Measurements from ENCODE around the gene SMCO4.
A peak's percentile ranks its signal among the peaks of the same experiment; 100 is the strongest.
"Not testable (repeated sequence)": the region's sequence is repeated elsewhere in the genome, so short reads cannot be mapped to it uniquely, and the experiment has no call there.

SMCO4 gene, protein sequence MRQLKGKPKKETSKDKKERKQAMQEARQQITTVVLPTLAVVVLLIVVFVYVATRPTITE

DNA sequence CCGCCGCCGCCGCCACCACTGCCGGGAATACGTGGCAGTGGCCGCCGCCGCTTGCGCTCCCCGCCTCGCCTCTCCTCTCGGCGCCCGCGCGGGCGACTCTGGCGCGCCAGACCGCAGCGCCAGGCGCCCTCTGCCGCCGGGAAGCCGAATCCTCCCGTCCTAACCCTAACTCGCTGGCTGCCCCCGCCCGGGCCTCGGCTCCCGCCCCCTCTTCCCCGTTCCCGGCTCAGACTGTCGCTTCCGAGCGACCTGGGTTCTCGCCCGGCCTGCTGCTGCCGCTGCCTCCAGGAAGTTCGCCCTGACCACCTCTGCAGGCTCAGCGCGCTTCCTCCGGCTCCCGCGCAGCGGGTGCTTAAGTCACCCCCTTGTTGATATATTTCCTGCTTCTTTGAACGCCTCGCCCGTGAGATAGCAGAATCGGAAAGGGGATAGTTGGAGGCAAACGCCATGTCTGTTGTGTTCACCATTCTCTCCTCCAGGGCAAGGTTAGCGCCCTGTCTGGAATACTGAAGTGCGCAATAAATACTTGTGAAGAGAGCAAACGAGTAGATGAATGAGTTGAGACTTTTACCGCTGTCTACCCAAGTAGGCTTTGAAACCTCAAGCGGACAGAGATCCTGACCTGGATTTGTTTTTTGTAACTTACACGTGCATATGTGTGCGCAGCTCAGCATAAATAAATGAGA lies at the start of gene SMCO4:
Gene SMCO4 (minus strand): TSS at position 100 of the 686 bp plus-strand sequence. CDS start 64,202 bp downstream, outside the sequence.
- peak; percentile 83 for DNase-seq

DNA sequence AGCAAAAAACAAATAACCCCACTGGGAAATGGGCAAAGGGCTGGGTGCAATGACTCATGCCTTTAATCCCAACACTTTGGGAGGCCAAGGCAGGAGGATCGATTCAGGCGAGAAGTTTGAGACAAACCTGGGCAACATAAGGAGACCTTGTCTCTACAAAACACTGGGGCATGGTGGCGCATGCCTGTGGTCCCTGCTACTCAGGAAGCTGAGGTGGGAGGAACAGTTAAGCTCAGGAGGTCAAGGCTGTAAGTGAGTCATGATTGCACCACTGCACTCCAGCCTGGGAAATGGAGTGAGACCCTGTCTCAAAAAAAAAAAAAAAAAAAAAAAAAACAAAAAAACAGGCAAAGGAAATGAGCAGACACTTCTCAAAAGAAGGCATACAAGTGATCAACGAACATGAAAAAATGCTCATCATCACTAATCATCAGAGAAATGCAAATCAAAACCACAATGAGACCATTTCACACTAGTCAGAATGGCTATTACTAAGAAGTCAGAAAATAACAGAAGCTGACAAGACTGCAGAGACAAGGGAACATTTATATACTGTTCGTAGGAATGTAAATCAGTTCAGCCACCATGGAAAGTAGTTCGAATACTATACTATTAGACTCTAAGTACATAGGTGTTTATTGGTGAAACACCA lies 48.2 kb upstream of the SMCO4 start:
- DNase-seq = no peak

DNA sequence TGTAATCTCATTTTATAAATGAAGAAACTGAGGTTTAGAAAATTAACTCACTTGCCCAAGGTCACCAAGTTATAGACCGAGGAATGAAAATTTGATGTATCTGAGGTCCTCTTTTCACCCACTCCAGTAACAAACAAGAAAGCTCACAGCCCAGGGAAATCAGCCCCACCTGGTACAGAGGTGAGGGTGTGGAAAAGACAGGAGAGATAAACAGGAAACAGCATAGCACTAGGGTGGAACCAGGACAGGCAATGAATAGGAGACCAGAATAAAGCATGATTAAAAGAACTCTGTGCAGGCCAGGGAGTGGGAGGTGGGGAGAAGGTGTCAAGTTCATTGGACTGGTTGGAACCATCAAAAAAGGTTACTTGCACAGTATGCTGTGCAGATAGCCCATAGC lies 46.2 kb upstream of the SMCO4 start:
- DNase-seq = no peak

DNA sequence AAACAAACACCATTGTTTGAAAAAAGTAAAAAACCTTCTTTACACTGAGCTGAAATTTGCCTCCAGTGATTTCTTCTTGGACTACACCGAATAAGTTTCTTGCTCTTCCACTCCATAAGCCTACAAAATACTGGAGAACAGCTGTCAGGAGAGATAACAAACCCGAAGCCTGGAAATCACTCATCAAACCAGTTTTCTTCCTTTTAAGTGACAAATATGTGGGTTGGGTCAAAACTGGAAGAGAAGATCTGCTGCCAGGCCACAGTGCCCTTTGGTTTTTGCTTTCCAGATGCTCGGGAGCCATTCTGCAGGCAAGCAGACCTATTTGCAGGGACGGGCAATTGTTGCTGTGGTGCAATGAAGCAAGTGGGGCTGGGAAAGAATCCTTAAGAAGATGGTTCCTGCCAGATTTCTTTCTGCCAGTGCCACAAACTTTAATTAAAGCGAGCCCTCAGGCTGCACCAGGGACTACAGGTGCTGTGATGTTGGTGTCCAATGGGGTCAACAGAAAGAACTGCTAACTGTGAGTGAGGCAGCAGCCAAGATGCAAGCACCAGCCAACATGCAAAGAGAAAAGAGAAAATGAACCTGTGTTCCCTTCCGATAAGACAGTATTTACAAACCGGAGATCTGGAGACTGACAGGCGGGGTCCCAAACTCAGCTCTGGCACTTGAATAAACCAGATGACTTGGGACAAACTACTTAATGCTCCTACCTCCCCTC lies 44.8 kb upstream of the SMCO4 start:
- DNase-seq = no peak

DNA sequence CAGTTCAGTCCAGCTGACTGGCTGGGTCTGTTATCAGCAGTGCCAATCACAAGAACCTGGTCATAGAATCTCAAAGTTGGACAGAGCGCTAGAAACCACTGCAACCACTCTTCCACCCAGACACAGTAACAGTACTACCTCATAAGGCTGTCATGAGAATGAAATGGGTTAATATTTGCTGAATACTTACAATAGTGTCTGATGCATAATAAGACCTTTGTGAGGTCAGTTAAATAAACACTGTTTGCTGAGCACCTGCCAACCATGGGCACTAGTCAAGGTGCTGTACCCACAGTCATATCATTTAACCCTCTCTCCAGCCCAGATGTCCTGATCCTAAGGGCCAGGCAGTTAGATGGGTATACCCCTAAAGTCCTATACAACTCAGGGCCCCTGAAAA lies 44.2 kb upstream of the SMCO4 start:
- DNase-seq = not testable (repeated sequence)

DNA sequence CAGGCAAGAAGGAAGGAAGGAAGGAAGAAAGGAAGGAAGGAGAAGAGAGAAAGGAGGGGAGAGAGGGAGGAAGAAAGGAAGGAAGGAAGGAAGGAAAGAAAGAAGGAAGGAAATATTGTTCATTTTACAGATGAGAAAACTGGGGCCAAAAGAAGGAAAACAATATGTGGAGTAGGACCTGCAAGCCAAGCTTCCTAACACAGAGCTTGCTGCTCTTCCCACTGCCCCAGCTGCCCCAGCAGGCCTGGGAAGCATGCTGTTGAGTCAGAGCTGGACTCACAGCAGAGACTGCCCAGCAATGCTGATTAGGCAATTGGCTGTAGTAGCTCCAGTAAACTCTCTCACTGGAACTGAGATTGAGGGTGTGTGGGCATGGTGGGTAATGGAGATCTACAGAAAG lies 42.6 kb upstream of the SMCO4 start:
- DNase-seq = no peak

DNA sequence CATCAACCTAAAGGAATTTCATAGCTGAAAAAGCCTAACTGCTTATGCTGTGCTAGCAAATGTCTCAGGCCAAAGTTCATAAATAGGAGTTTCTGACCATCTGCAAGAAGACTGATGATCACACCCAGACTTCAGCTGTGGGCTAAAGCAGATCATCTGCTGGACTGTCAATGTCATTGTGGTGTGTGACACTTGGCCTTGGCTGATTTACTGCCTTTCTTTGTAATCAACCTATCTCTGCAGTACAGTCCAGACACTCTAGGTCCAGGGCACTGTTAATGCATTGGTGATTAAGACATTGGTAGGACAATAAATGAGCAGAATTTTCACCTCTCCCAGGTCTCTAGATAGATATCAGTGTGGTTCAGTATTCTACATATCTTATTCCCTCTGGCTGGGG lies 40.3 kb upstream of the SMCO4 start:
- DNase-seq = no peak

DNA sequence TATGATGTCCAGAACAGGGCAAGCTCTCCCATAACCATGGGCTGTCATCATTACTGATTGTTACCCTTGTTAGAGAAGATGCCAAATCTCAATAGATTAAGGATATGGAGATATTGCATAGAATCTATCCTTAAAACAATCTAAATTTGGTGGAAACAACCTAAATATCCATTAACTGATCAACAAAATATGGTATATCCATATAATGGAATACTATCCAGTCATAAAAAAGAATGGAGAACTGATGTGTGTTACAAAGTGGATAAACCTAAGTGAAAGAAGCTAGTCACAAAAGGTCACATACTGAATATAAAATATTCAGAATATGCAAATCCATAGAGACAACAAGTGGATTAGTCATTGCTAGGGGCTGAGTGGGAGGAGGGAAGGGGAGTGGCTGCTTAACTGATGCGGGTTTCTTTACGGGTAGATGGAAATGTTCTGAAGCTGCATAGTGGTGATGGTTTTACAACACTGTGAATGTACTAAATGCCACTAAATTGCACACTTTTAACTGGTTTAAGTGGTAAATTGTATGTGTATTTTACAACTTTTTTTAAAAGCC lies 36.1 kb upstream of the SMCO4 start:
- DNase-seq = no peak

DNA sequence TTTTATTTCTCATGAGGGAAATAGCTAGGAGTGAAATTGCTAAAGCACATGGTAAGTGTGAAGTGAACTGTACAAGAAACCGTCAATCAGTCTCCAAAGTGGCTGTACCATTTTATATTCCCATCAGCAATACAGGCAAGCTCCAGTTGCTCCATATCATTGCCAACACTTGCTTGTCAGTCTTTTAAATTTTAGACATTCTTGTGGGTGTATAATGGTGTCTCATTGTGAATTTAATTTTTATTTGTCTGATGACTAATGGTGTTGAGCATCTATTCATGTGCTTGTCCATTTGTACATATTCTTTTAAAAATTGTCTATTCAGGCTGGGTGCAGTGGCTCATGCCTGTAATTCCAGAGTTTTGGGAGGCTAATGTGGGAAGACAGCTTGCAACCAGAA lies 34.1 kb upstream of the SMCO4 start:
- DNase-seq = no peak

DNA sequence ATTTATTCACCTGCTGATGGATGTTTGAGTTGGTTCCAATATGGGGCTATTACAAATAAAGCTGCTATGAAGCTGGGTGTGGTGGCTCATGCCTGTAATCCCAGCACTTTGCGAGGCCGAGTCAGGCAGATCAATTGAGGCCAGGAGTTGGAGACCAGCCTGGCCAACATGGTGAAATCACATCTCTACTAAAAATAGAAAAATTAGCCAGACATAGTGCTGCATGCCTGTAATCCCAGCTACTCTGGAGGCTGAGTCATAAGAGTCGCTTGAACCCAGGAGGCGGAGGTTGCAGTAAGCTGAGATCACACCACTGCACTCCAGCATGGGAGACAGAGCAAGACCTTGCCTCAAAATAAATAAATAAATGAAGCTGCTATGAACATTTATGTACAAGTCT lies 33.7 kb upstream of the SMCO4 start:
- DNase-seq = not testable (repeated sequence)

DNA sequence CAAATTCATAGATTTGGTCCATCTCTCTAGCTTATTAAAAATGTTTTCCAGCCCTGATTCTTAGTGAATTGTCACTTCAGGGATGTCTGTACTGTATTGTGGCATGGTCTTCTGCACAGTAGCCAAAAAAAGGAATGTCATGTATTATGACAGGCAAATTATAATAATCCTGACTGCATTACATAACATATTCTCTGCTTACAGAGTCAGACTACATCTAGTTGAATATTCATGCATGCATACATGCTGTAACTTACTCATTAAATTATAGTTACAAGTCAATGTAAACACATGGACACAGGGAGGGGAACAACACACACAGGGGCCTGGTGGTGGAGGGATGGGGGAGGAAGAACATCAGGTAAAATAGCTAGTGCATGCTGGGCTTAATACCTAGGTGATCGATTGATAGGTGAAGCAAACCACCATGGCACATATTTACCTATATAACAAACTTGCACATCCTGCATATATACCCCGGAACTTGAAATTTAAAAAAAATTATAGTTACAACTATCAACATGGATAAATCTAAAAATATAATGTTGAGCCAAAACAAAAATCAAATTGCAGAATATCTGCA lies 31.5 kb upstream of the SMCO4 start:
- no peak for DNase-seq

DNA sequence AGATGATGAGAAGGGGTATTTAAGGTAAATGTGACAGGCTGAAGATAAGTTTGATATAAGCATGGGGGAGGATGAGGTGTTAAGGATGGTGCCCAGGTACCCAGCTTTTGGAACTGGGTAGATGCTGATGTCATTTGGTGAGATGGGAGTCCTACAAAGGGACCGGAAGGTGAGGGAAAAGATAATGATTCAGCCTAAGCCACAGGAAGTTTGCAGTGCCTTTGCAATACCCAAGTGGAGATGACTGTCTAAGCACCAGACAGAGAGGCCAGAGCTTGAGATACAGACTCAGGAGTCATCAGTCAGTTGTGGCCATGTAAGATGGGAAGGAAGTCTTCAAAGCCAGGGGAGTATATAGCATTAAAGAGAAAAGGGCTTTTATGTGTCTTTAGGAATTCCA lies 30.0 kb upstream of the SMCO4 start:
- DNase-seq = no peak

DNA sequence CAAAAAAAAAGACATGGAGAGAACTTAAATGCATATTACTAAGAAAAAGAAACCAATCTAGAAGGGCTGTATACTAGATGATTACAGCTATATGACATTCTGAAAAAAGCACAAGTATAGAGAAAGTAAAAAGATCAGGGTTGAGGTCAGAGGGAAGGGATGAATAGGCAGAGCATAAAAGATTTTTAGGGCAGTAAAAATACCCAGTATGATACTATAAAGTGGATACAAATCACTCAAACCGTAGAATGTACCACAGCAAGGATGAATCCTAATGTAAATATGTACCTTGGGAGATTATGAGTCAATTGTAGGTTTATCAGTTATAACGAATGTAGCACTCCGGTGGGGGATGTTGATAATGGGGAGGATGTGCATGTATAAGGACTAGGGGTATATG lies 29.4 kb upstream of the SMCO4 start:
- DNase-seq = no peak

DNA sequence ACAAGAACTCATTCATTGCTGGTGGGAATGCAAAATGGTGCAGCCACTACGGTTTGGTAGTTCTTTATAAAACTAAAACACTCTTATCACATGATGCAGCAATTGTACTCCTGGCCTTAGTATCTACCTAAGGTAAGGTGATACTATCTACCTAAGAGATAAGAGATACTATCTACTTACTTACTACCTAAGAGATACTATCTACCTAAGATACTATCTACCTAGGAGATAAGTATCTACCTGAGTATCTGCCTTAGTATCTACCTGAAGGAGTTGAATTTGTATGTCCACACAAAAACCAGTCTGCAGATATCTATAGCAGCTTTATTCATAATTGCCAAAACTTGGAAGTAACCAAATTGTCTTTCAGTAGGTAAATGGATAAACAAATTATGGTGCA lies 29.0 kb upstream of the SMCO4 start:
- DNase-seq = no peak

DNA sequence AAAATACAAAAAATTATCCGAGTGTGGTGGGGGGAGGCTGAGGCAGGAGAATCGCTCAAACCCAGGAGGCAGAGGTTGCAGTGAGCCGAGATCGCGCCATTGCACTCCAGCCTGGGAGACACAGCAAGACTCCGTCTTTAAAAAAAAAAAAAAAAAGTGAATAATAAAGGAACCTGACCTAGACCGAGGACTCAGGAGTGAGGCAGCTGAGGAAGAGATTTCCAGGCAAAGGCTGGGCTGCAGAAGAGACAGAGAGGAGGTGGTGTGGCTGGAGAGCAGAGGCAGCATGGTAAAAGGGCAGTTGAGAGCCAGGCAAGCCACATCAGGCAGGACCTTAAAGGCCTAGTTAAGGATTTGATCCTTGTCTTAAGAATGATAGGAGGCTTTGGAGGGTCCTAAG lies 28.4 kb upstream of the SMCO4 start:
- DNase-seq = no peak

DNA sequence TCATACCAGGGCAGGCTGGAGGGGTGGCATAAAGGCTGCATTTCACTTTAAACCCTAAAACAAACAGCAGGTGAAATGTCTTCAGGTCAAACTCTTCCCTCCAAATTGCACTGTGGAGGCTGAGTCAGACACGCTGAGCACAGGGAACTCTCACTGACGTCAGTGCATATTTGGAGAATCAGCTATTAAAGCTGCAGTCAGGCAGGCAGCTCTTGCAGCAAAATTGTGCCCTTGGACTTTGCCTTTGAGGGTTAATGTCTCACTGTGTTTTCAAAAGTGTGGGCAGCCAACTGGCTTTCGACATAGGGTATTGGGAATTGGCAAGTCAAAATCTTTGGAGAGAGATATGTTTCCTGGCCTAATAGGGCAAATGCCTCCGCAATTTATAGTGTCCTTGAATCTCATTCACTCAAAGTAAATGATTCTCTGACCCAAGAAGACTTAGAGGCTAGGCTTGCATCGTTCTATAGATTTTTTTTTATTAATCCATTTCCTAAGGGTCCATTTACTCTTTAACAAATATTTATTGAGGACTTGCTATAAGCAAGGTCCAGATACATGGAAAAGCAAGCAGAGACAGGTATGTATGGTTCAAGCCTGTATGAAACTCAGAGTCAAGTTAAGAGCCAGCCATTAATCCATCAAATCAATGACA lies 27.7 kb upstream of the SMCO4 start:
- no peak for DNase-seq

DNA sequence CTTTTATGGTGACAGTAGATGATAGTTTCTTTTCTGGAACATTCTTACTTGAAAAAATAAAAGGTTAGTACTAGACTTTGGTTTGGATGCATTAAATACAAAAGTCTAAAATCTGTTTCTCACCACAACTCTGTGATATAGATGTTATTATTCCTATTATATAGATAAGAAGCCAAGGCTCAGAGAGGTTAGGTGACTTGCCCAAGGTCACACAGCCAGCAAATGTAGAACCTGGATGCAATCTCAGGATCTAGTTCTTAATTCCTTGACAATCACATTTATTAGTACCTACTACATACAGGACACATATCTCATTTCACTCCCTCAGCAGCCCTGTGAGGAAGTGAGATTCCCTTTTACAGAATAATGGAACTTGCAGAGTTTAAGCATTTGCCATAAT lies 26.3 kb upstream of the SMCO4 start:
- no peak for DNase-seq

DNA sequence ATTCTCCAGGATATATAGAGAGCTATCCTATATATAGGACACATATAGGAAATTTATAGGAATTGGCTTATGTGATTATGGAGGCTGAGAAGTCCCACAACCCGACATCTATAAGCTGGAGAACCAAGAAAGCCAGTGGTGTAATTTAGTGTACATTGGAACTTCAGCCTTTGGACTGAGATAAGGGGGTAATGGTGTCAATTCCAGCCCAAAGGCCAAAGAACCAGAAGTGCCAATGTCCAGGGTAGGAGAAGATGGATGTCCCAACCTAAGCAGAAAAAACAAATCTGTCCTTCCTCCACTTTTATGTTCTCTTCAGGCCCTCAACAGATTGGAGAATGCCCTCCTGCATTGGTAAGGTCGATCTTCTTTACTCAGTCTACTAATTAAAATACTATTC lies 25.5 kb upstream of the SMCO4 start:
- DNase-seq = no peak

DNA sequence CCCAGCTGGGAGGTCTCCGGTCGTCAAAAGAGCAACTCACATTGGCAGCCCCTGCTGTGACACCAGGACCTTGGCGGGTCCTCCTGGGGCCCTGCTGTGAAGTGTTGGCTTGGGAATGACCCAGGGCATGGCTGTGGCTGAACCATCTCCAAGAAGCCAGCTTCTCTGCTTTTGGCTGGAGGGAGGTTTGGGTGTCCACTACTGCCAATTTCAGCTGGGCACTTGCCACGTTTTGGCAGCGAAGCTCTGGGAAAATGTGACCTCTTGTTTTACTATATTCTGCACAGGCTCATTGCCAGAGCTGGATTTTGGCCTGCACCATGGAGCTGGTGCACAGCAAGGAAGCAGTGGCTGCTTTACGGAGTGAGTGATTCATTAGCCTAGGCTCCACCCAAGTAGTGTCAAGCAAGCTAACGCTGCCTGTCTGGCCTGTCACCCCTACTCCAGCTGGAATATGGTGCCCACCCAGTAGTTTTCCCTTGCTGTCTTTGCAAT lies 24.3 kb upstream of the SMCO4 start:
- DNase-seq = no peak

DNA sequence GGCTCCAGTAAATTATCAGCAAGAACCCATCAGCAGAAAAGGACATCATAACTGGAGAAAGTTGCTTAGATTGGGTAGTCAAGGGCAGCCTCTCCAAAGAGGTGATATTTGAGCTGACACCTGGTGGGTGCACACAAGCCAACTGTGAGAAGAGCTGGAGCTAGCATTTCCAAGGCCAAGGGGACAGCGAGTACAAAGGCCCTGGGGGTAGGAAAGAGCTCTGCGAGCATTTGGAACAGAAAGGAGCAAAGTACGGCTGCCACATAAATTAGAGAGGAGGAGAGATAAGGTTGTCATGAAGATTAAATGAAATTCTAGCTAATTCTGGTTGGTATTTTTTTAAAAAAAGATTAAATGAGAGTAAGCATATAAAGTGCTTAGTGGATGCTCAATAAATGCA lies 21.7 kb upstream of the SMCO4 start:
- no peak for DNase-seq

DNA sequence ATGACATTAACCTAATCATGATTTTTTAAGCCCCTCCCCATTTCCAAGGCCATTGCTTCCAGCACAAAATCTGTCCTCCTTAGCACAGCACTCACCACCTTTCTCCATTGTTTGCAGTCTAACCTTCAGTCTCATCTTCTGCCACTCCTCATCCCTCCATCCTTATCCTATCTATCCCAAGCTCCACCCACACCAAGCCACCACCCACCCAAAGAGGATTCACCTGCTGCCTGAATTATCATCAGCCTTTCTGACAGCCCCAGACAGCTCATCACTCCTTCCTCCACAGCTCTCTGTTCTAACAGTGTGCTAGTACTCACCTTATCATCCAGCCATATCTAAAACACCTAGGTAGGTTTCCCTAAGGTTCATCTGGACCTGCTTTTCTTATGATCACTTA lies 20.7 kb upstream of the SMCO4 start:
- DNase-seq = no peak

DNA sequence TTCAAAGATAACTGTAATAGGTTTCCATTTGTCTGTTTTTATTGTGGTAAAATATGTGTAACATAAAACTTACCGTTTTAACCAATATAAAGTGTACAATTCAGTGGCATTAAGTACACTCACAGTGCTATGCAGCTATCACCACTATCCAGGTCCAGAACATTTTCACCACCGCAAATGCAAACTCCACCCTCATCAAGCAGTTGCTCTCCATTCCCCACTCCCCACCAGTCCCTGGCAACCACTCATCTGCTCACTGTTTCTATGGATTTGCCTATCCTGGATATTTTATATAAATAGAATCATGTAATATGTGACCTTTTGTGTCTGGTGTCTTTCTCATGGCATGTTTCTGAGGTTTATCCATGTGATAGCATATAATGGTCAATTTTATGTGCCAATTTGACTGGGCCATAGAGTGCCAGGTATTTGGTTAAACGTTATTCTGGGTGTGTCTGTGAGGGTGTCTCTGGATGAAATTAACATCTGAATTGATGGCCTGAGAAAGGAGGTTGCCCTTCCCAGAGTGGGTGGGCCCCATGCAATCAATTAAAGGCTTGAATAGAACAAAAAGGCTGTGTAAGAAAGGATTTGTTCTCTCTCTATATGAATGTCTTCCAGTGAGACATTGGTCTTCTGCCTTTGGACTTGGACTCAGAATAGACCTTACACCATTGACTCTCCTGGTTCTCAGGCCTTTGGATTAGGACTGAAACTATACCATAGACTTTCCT lies 17.2 kb upstream of the SMCO4 start:
- no peak for DNase-seq

Measured in activated CD8-positive, alpha-beta memory T cell treated with anti-CD3 and anti-CD28 coated beads, Interleukin-2, amount 50 U/mL, for 48 hours (primary cell).